ENCODE results near the gene HADHA. TPM values are rescaled to one million over a fixed set of nuclear protein-coding genes. Genes with fewer than 3 reads are reported as not detected.

HADHA gene
- total and polyA plus RNA-seq, 7 experiments from 2014 or later: 83.8 to 150 (median 103) TPM

DNA sequence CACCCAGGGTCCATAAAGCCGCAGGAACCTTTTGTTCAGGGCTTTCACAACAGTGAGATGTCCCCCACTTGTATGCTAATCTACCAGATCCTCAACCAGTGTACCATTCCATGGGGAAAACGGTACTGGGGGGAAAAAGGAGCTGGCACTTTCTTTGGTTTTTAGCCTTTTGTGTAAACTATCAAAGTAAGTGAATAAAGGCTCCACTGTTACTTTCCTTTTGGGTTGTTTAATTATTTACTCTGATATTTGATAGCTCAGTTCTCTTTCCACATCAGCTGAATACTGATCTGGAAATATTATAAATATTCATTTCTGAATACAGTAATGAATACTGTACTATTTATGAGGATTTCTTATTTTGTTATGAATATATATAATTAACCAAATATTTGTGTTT lies 20.3 kb downstream of the HADHA start:
- intact Hi-C loops (cut with micrococcal nuclease): no loop called here
- Mint-ChIP-seq H3K9me3 (peaks cover 0 to 6% (median 0%) of the 10 kb centered on the region in 11 donors), H3K27me3 (no peaks in the 10 kb centered on the region), H3K4me3 (no peak overlapping the region), H3K36me3 (peaks cover 0 to 53% (median 38%) of the 10 kb centered on the region in 5 donors), H3K4me1 (peaks cover 0 to 5% (median 0%) of the 10 kb centered on the region in 7 donors), H3K27ac (peak overlapping the region in 1 of 9 donors; percentile 59)
- no peaks in the 10 kb centered on the region for H3K9me3 ChIP-seq (ENCODE audit: control insufficient read depth in 2 of 3, low read length in 3 of 3)
- H3K4me1 ChIP-seq (ENCODE audit: control insufficient read depth in 2 of 2, insufficient read depth in 2 of 2, low read length in 2 of 2): no peaks in the 10 kb centered on the region
- CTCF ChIA-PET: no interaction called here
- no peak for DNase-seq
- POLR2A ChIA-PET: no interaction called here
- H3K27ac ChIP-seq (ENCODE audit: low read depth, low read length): no peak overlapping the region
- H3K4me3 ChIP-seq (ENCODE audit: low read length): no peak overlapping the region
- no peaks in the 10 kb centered on the region for H3K27me3 ChIP-seq (ENCODE audit: control insufficient read depth in 2 of 2, insufficient read depth in 2 of 2, low read length in 2 of 2)
- H3K36me3 ChIP-seq (ENCODE audit: control insufficient read depth in 2 of 3, insufficient read depth in 3 of 3, low read length in 3 of 3): peaks cover 4 to 59% (median 5%) of the 10 kb centered on the region in 3 experiments
- ATAC-seq: no peak

- H3K27ac Mint-ChIP-seq: no peak overlapping the region
- DNase-seq (no peak), ATAC-seq (no peak)
- Histone ChIP-seq H3K27me3 (ENCODE audit: control insufficient read depth in 2 of 2, insufficient read depth in 2 of 2, low read length in 2 of 2) (no peaks in the 10 kb centered on the region), H3K9me3 (ENCODE audit: control insufficient read depth in 2 of 3, low read length in 3 of 3) (no peaks in the 10 kb centered on the region), H3K36me3 (ENCODE audit: control insufficient read depth in 2 of 3, insufficient read depth in 3 of 3, low read length in 3 of 3) (peaks cover 4 to 50% (median 5%) of the 10 kb centered on the region in 3 experiments), H3K27ac (ENCODE audit: low read depth, low read length) (no peak overlapping the region), H3K4me3 (ENCODE audit: low read length) (no peak overlapping the region), H3K4me1 (ENCODE audit: control insufficient read depth in 2 of 2, insufficient read depth in 2 of 2, low read length in 2 of 2) (no peaks in the 10 kb centered on the region)
- no peak overlapping the region for H3K4me3 Mint-ChIP-seq
- H3K4me1 Mint-ChIP-seq: peaks cover 0 to 5% (median 0%) of the 10 kb centered on the region in 7 donors
- H3K36me3 Mint-ChIP-seq: peaks cover 0 to 49% (median 34%) of the 10 kb centered on the region in 5 donors
- intact Hi-C loops (cut with micrococcal nuclease): no loop called here
- H3K27me3 Mint-ChIP-seq: no peaks in the 10 kb centered on the region
- H3K9me3 Mint-ChIP-seq: peaks cover 0 to 6% (median 0%) of the 10 kb centered on the region in 11 donors
- ChIA-PET CTCF (no interaction called here), POLR2A (no interaction called here)
These were observed 21.4 kb downstream of the HADHA start for GRCh38 chr2:26223018-26223417.

DNA sequence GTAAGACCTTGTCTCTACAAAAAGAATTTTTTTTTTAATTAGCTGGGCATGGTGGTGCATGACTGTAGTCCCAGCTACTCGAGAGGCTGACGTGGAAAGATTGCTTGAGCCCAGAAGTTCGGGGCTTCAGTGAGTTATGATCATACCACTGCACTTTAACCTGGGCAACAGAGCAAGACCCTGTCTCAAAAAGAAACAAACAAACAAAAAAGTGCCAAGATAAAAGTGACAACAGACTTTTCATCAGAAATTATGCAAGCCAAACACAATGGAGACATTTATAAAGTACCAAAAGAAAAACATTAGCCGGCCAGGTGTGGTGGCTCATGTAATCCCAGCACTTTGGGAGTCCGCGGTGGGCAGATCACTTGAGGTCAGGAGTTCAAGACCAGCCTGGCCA lies 26.7 kb downstream of the HADHA start:
- no peaks in the 10 kb centered on the region for H3K27me3 ChIP-seq (ENCODE audit: control insufficient read depth in 2 of 2, insufficient read depth in 2 of 2, low read length in 2 of 2)
- intact Hi-C loops (cut with micrococcal nuclease): no loop called here
- Mint-ChIP-seq H3K4me1 (peaks cover 0 to 7% (median 0%) of the 10 kb centered on the region in 7 donors), H3K27me3 (no peaks in the 10 kb centered on the region), H3K4me3 (no peak overlapping the region), H3K9me3 (no peaks in the 10 kb centered on the region), H3K27ac (no peak overlapping the region), H3K36me3 (peaks cover 6 to 58% (median 23%) of the 10 kb centered on the region in 5 donors)
- ChIA-PET POLR2A (no interaction called here), CTCF (no interaction called here)
- DNase-seq (no peak), ATAC-seq (no peak)
- H3K9me3 ChIP-seq (ENCODE audit: control insufficient read depth in 2 of 3, low read length in 3 of 3): no peaks in the 10 kb centered on the region
- no peaks in the 10 kb centered on the region for H3K4me1 ChIP-seq (ENCODE audit: control insufficient read depth in 2 of 2, insufficient read depth in 2 of 2, low read length in 2 of 2)
- no peak overlapping the region for H3K4me3 ChIP-seq (ENCODE audit: low read length)
- H3K36me3 ChIP-seq (ENCODE audit: control insufficient read depth in 2 of 3, insufficient read depth in 3 of 3, low read length in 3 of 3): peaks cover 5 to 66% (median 11%) of the 10 kb centered on the region in 3 experiments
- H3K27ac ChIP-seq (ENCODE audit: low read depth, low read length): no peak overlapping the region

DNA sequence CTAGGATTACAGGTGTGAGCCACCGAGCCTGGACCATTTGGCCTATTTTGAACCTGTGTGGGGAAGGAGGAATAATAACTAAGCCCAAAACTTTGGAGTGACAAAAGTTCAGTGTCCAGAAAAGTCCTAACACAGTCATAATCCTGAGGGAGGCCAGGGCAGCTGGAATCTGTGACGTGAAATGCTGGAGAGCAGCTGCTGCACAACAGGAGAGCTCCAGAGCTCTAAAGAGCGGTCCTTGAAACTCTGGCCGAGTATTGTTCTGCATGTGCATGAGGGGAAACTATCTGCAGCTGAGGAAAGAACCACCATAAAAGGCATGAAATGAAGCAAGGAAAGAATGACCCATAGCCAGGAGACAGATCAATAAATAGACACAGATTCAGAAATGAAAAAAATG lies 27.8 kb downstream of the HADHA start:
- Histone ChIP-seq H3K4me1 (ENCODE audit: control insufficient read depth in 2 of 2, insufficient read depth in 2 of 2, low read length in 2 of 2) (no peaks in the 10 kb centered on the region), H3K9me3 (ENCODE audit: control insufficient read depth in 2 of 3, low read length in 3 of 3) (no peaks in the 10 kb centered on the region), H3K4me3 (ENCODE audit: low read length) (no peak overlapping the region), H3K27me3 (ENCODE audit: control insufficient read depth in 2 of 2, insufficient read depth in 2 of 2, low read length in 2 of 2) (no peaks in the 10 kb centered on the region), H3K27ac (ENCODE audit: low read depth, low read length) (no peak overlapping the region), H3K36me3 (ENCODE audit: control insufficient read depth in 2 of 3, insufficient read depth in 3 of 3, low read length in 3 of 3) (peaks cover 7 to 66% (median 11%) of the 10 kb centered on the region in 3 experiments)
- DNase-seq: no peak
- no peak for ATAC-seq
- H3K27me3 Mint-ChIP-seq: no peaks in the 10 kb centered on the region
- H3K9me3 Mint-ChIP-seq: no peaks in the 10 kb centered on the region
- ChIA-PET CTCF (interaction anchor here (0.6 kb wide), 2 partner anchors 12 to 131 kb away, joined by 3 to 4 read pairs; no protein-coding TSS in a partner anchor), POLR2A (no interaction called here)
- intact Hi-C loops (cut with micrococcal nuclease): no loop called here
- H3K4me3 Mint-ChIP-seq: no peak overlapping the region
- peaks cover 11 to 67% (median 30%) of the 10 kb centered on the region in 5 donors for H3K36me3 Mint-ChIP-seq
- H3K4me1 Mint-ChIP-seq: peaks cover 0 to 7% (median 0%) of the 10 kb centered on the region in 7 donors
- H3K27ac Mint-ChIP-seq: peak overlapping the region in 1 of 9 donors; percentile 10

- H3K9me3 ChIP-seq (ENCODE audit: control insufficient read depth in 2 of 3, low read length in 3 of 3): no peaks in the 10 kb centered on the region
- intact Hi-C loops (cut with micrococcal nuclease): no loop called here
- H3K36me3 ChIP-seq (ENCODE audit: control insufficient read depth in 2 of 3, insufficient read depth in 3 of 3, low read length in 3 of 3): peaks cover 11 to 68% (median 13%) of the 10 kb centered on the region in 3 experiments
- H3K27me3 ChIP-seq (ENCODE audit: control insufficient read depth in 2 of 2, insufficient read depth in 2 of 2, low read length in 2 of 2): no peaks in the 10 kb centered on the region
- H3K27me3 Mint-ChIP-seq: no peaks in the 10 kb centered on the region
- peak overlapping the region in 1 of 9 donors; percentile 20 for H3K27ac Mint-ChIP-seq
- H3K4me3 ChIP-seq (ENCODE audit: low read length): no peak overlapping the region
- DNase-seq: no peak
- ATAC-seq: no peak
- peaks cover 11 to 66% (median 31%) of the 10 kb centered on the region in 5 donors for H3K36me3 Mint-ChIP-seq
- ChIA-PET CTCF (no interaction called here), POLR2A (no interaction called here)
- H3K4me1 ChIP-seq (ENCODE audit: control insufficient read depth in 2 of 2, insufficient read depth in 2 of 2, low read length in 2 of 2): no peaks in the 10 kb centered on the region
- H3K4me1 Mint-ChIP-seq: peaks cover 0 to 7% (median 0%) of the 10 kb centered on the region in 7 donors
- no peak overlapping the region for H3K27ac ChIP-seq (ENCODE audit: low read depth, low read length)
- no peak overlapping the region for H3K4me3 Mint-ChIP-seq
- no peaks in the 10 kb centered on the region for H3K9me3 Mint-ChIP-seq
These were observed 28.6 kb downstream of the HADHA start for GRCh38 chr2:26215833-26216232.

DNA sequence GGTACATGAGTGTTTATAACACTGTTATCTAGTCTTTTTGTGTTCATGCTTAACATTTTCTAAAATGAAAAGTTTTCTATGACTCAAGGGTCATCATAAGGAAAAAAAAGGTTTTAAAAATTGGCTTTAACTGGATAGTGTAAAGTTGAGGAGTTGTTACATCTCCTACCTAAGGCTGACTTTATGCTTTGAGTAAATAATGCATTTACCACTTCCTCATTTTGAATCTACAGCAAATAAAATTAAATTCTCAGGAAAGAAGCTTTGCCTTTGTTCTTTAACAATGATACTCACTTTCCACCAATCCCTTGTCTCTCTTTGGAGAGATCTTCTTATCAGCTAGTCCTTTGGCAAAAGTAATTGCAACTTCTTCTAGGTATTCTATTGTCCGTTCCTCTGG lies 29.7 kb downstream of the HADHA start:
- peaks cover 15 to 67% (median 20%) of the 10 kb centered on the region in 3 experiments for H3K36me3 ChIP-seq (ENCODE audit: control insufficient read depth in 2 of 3, insufficient read depth in 3 of 3, low read length in 3 of 3)
- DNase-seq: no peak
- POLR2A ChIA-PET: no interaction called here

DNA sequence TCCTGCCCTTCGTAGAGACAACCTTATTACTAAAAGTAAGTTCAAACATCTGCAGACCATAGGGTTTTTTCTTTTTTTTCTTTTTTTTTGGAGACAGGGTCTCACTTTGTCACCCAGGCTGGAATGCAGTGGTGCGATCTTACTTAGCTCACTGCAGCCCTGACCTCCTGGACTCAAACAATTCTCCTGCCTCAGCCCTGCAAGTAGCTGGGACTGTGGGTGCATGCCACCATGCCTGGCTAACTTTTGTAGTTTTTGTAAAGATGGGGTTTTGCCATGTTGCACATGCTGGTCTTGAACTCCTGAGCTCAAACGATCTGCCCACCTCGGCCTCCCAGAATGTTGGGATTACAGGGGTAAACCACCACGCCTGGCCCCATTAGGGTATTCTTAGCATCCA lies 32.4 kb downstream of the HADHA start:
- CTCF ChIA-PET: no interaction called here
- POLR2A ChIA-PET: interaction anchor here (1.0 kb wide), 1 partner anchor 11 kb away, joined by 5 read pairs; no protein-coding TSS in a partner anchor
- intact Hi-C loops (cut with micrococcal nuclease): no loop called here

More for the DNA sequence above, 29.7 kb downstream of the HADHA start:
- no peak for ATAC-seq
- H3K4me3 Mint-ChIP-seq: no peak overlapping the region
- H3K36me3 Mint-ChIP-seq: peaks cover 11 to 70% (median 32%) of the 10 kb centered on the region in 5 donors
- Histone ChIP-seq H3K4me3 (ENCODE audit: low read length) (no peak overlapping the region), H3K4me1 (ENCODE audit: control insufficient read depth in 2 of 2, insufficient read depth in 2 of 2, low read length in 2 of 2) (no peaks in the 10 kb centered on the region), H3K27me3 (ENCODE audit: control insufficient read depth in 2 of 2, insufficient read depth in 2 of 2, low read length in 2 of 2) (no peaks in the 10 kb centered on the region), H3K27ac (ENCODE audit: low read depth, low read length) (no peak overlapping the region), H3K9me3 (ENCODE audit: control insufficient read depth in 2 of 3, low read length in 3 of 3) (no peaks in the 10 kb centered on the region)
- CTCF ChIA-PET: no interaction called here
- peak overlapping the region in 1 of 9 donors; percentile 44 for H3K27ac Mint-ChIP-seq
- H3K9me3 Mint-ChIP-seq: no peaks in the 10 kb centered on the region
- H3K4me1 Mint-ChIP-seq: peaks cover 0 to 7% (median 0%) of the 10 kb centered on the region in 7 donors
- no peaks in the 10 kb centered on the region for H3K27me3 Mint-ChIP-seq
- intact Hi-C loops (cut with micrococcal nuclease): no loop called here

More for the DNA sequence above, 32.4 kb downstream of the HADHA start:
- Histone ChIP-seq H3K4me3 (ENCODE audit: low read length) (no peak overlapping the region), H3K27ac (ENCODE audit: low read depth, low read length) (no peak overlapping the region), H3K4me1 (ENCODE audit: control insufficient read depth in 2 of 2, insufficient read depth in 2 of 2, low read length in 2 of 2) (no peaks in the 10 kb centered on the region), H3K9me3 (ENCODE audit: control insufficient read depth in 2 of 3, low read length in 3 of 3) (no peaks in the 10 kb centered on the region), H3K36me3 (ENCODE audit: control insufficient read depth in 2 of 3, insufficient read depth in 3 of 3, low read length in 3 of 3) (peaks cover 15 to 83% (median 25%) of the 10 kb centered on the region in 3 experiments), H3K27me3 (ENCODE audit: control insufficient read depth in 2 of 2, insufficient read depth in 2 of 2, low read length in 2 of 2) (no peaks in the 10 kb centered on the region)
- DNase-seq: no peak
- no peak overlapping the region for H3K4me3 Mint-ChIP-seq
- no peaks in the 10 kb centered on the region for H3K27me3 Mint-ChIP-seq
- peaks cover 0 to 6% (median 0%) of the 10 kb centered on the region in 7 donors for H3K4me1 Mint-ChIP-seq
- no peak for ATAC-seq
- peak overlapping the region in 1 of 9 donors; percentile 9 for H3K27ac Mint-ChIP-seq
- peaks cover 11 to 75% (median 29%) of the 10 kb centered on the region in 5 donors for H3K36me3 Mint-ChIP-seq
- no peaks in the 10 kb centered on the region for H3K9me3 Mint-ChIP-seq

Measured in naive thymus-derived CD4-positive, alpha-beta T cell (primary cell).